GM19467 (cell line): ENCODE results near the gene SLC6A6.

Experiments
- ATAC-seq: cut with Tn5 transposase; IDR thresholded peaks from one replicate; pipeline ENCODE4 v1.9.1; 2021; ENCODE audit warnings: mild to moderate bottlenecking, moderate library complexity; ENCODE audit not compliant: unreplicated experiment

Gene SLC6A6

GRCh38 chr3:14451844-14452739, 49.7 kb downstream of the SLC6A6 start:
- no peak for ATAC-seq

GRCh38 chr3:14452740-14453710, 50.6 kb downstream of the SLC6A6 start:
- ATAC-seq, result no peak

GRCh38 chr3:14453876-14454638, 51.7 kb downstream of the SLC6A6 start:
- ATAC-seq, result no peak

- ATAC-seq, result no peak
Observed at GRCh38 chr3:14454639-14455310, 52.4 kb downstream of the SLC6A6 start.

GRCh38 chr3:14455571-14456317, 53.3 kb downstream of the SLC6A6 start:
- no peak for ATAC-seq

GRCh38 chr3:14456794-14457193, 54.4 kb downstream of the SLC6A6 start:
- no peak for ATAC-seq

GRCh38 chr3:14457481-14457880, 55.1 kb downstream of the SLC6A6 start:
- no peak for ATAC-seq

- ATAC-seq, result no peak
Observed at GRCh38 chr3:14457999-14458398, 55.6 kb downstream of the SLC6A6 start.

- ATAC-seq, result no peak
Observed at GRCh38 chr3:14458434-14459275, 56.2 kb downstream of the SLC6A6 start.

- no peak for ATAC-seq
Observed at GRCh38 chr3:14459384-14459783, 57.0 kb downstream of the SLC6A6 start.

GRCh38 chr3:14459787-14460186, 57.4 kb downstream of the SLC6A6 start:
- ATAC-seq, result no peak

GRCh38 chr3:14460342-14461005, 58.1 kb downstream of the SLC6A6 start:
- ATAC-seq, result no peak

GRCh38 chr3:14461006-14461747, 58.8 kb downstream of the SLC6A6 start:
- ATAC-seq, result no peak

GRCh38 chr3:14461748-14462324, 59.4 kb downstream of the SLC6A6 start:
- no peak for ATAC-seq

GRCh38 chr3:14462738-14463137, 60.3 kb downstream of the SLC6A6 start:
- no peak for ATAC-seq

- no peak for ATAC-seq
Observed at GRCh38 chr3:14463330-14464140, 61.1 kb downstream of the SLC6A6 start.
